Mesendoderm (in vitro differentiated cells): ENCODE data around the gene CEP63.

ENCODE experiments used
- DNase-seq: peaks from one replicate; pipeline ENCODE4 v3.0.0; 2013
- H2AK5ac ChIP-seq: 2 replicates; pipeline ENCODE4 v1.6.1; 2013; ENCODE audit warnings: low read length, inconsistent platforms
- H2BK120ac ChIP-seq: 2 replicates; pipeline ENCODE4 v1.6.1; 2013; ENCODE audit warnings: low read depth, mild to moderate bottlenecking, low read length, moderate library complexity, mixed read lengths
- H2BK15ac ChIP-seq: replicated peaks from 2 replicates; pipeline ENCODE4 v1.6.1; 2013; ENCODE audit warnings: low read depth, mild to moderate bottlenecking, moderate library complexity
- H2BK5ac ChIP-seq: 2 replicates; pipeline ENCODE4 v1.6.1; 2013; ENCODE audit warnings: low read length, inconsistent platforms
- H3K18ac ChIP-seq: 2 replicates; pipeline ENCODE4 v1.6.1; 2013; ENCODE audit warnings: mild to moderate bottlenecking, low read length, mixed read lengths
- H3K23ac ChIP-seq: one replicate; pipeline ENCODE4 v1.6.1; 2013; ENCODE audit warnings: low read length
- H3K27ac ChIP-seq: 2 replicates; pipeline ENCODE4 v1.5.1; 2013; ENCODE audit warnings: low read depth, mild to moderate bottlenecking, inconsistent platforms, low read length, moderate library complexity
- H3K27me3 ChIP-seq: 2 replicates; pipeline ENCODE4 v1.6.1; 2013; ENCODE audit warnings: low read length, control low read depth, mild to moderate bottlenecking, inconsistent platforms; ENCODE audit not compliant: insufficient read depth, poor library complexity
- H3K36me3 ChIP-seq: 2 replicates; pipeline ENCODE4 v1.6.1; 2013; ENCODE audit warnings: low read length, inconsistent platforms; ENCODE audit not compliant: control insufficient read depth, insufficient read depth
- H3K4ac ChIP-seq: one replicate; pipeline ENCODE4 v1.6.1; 2013; ENCODE audit warnings: low read depth, mild to moderate bottlenecking, low read length, moderate library complexity
- H3K4me1 ChIP-seq: 2 replicates; pipeline ENCODE4 v1.6.1; 2013; ENCODE audit warnings: low read depth, low read length, inconsistent platforms; ENCODE audit not compliant: control insufficient read depth
- H3K4me2 ChIP-seq: 2 replicates; pipeline ENCODE4 v1.6.1; 2013; ENCODE audit warnings: low read length
- H3K4me3 ChIP-seq: 2 replicates; pipeline ENCODE4 v1.5.1; 2013; ENCODE audit warnings: mild to moderate bottlenecking, low read length
- H3K56ac ChIP-seq: one replicate; pipeline ENCODE4 v1.6.1; 2013; ENCODE audit warnings: low read length
- H3K79me1 ChIP-seq: 2 replicates; pipeline ENCODE4 v1.6.1; 2013; ENCODE audit warnings: low read length, inconsistent platforms
- H3K79me2 ChIP-seq: 2 replicates; pipeline ENCODE4 v1.6.1; 2013; ENCODE audit warnings: mild to moderate bottlenecking, low read length; ENCODE audit not compliant: control insufficient read depth, insufficient read depth
- H3K9ac ChIP-seq: 2 replicates; pipeline ENCODE4 v1.6.1; 2013; ENCODE audit warnings: low read length, inconsistent platforms
- H4K5ac ChIP-seq: one replicate; pipeline ENCODE4 v1.6.1; 2013; ENCODE audit warnings: low read length
- H4K8ac ChIP-seq: one replicate; pipeline ENCODE4 v1.6.1; 2013; ENCODE audit warnings: low read depth, mild to moderate bottlenecking, control low read depth, low read length, moderate library complexity
- WGBS: extraction: QIAGEN DNeasy Blood & Tissue Kit; methylation state at CpG from one replicate; pipeline ENCODE4 v1.1.7; 2013; ENCODE audit warnings: low lambda C conversion rate, missing lambda C conversion rate; ENCODE audit not compliant: insufficient coverage; ENCODE audit errors: extremely low coverage; 5-methylcytosine and 5-hydroxymethylcytosine counted together

Gene CEP63

DNA sequence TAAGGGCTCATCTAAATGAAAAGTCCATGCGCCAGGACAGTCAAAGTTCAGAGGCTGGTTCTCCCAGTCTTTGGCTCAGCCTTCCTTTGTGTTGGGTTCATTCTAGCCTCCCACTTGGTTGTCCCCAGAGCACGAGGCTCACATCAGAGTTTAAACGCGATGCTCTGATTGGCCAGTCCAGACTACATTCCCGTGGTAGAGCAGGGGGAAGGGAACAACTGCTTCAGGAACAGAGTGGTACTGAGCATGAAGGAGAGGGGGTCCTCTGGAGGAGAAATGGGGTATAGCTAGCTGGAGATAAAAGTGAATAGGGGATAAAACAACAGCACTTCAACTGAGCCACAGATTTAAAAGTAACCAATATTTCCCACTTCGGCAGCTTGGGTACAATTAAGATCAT is 32.2 kb upstream of the CEP63 start:
- H3K18ac ChIP-seq: no peak overlapping the region
- H3K79me2 ChIP-seq: no peaks in the 10 kb centered on the region
- no peak overlapping the region for H2AK5ac ChIP-seq
- H3K4ac ChIP-seq: no peak overlapping the region
- H3K27ac ChIP-seq: no peak overlapping the region
- H3K56ac ChIP-seq: no peak overlapping the region
- H3K79me1 ChIP-seq: no peaks in the 10 kb centered on the region
- H4K5ac ChIP-seq: no peak overlapping the region
- no peak overlapping the region for H3K4me3 ChIP-seq
- H3K4me2 ChIP-seq: no peak overlapping the region
- no peak overlapping the region for H3K23ac ChIP-seq
- no peaks in the 10 kb centered on the region for H3K27me3 ChIP-seq
- H4K8ac ChIP-seq: no peak overlapping the region
- H2BK120ac ChIP-seq: no peak overlapping the region
- H3K36me3 ChIP-seq: no peaks in the 10 kb centered on the region
- H3K4me1 ChIP-seq: peaks cover 1% of the 10 kb centered on the region
- no peak overlapping the region for H2BK15ac ChIP-seq
- no peak overlapping the region for H2BK5ac ChIP-seq
- DNase-seq: peak; percentile 93
- no CpG with 5 or more reads among the region's 6 CpGs for WGBS
- H3K9ac ChIP-seq: no peak overlapping the region

DNA sequence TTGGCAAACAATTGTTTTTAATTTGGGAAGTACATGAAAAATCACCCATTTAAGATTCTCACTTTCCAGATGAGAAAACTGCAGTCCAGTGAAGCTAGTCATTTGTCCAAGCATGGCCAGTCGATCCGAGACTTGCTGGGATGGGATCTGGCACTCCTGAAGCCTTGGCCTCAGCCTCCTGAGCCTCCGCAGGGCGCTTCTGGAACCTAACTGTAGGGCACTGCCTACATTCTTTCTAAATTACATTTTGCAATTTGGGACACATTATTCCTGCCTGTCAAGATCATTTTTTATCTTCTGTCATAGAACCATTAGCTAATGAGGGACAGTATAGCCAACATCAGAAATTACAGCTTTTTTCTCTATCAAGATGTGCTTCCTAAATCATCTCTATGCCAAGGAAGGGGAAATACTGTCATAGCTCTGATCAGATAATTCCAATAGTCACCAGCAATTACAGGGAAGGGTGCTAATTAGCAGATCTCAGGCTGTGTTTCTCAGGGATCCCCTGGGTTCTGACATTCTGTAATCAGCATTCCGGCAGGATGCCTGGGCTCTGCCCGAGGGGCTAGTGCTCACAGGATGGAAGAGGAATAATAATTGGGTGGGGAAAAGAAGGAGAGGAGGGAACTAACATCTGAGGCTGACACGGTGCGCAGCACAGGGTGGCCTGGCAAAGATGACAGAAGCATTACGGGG is 28.3 kb upstream of the CEP63 start:
- no CpG with 5 or more reads among the region's 9 CpGs for WGBS
- Histone ChIP-seq H3K18ac (no peak overlapping the region), H3K79me2 (no peaks in the 10 kb centered on the region), H3K9ac (no peak overlapping the region), H3K23ac (no peak overlapping the region), H3K27me3 (no peaks in the 10 kb centered on the region), H2AK5ac (no peak overlapping the region), H3K79me1 (no peaks in the 10 kb centered on the region), H3K36me3 (no peaks in the 10 kb centered on the region), H4K8ac (no peak overlapping the region), H3K4me3 (no peak overlapping the region), H3K27ac (no peak overlapping the region), H3K4me1 (no peaks in the 10 kb centered on the region), H2BK15ac (no peak overlapping the region), H4K5ac (no peak overlapping the region), H3K56ac (no peak overlapping the region), H3K4me2 (no peak overlapping the region), H2BK5ac (no peak overlapping the region), H3K4ac (no peak overlapping the region), H2BK120ac (no peak overlapping the region)
- DNase-seq: peak; percentile 46

DNA sequence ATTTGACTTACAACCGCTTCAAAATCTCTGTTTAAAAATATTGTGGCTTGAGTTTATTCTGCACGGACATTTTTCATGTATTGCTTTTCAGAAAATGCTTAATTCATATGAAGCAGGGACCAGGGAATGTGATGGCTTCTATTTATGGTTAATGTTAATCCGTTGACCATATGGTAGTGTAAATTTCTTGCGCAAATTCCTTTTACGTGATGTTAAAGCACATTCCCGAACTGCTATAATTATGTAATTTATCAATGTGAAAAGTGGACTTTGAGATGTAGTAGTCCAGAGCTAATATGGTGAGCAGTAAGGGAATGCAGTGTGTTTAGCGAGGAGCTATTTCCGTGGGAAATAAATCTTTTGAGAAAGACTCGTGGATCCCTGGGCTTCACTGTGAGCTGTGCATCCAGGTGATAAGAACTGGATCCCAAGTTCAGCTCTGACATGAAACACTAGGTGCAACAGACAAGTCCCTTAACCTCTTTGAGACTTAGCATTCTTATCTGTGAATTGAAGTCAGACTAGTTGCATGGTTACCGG is 27.4 kb upstream of the CEP63 start:
- DNase-seq: no peak
- H3K36me3 ChIP-seq: no peaks in the 10 kb centered on the region
- no peaks in the 10 kb centered on the region for H3K79me2 ChIP-seq
- H3K9ac ChIP-seq: no peak overlapping the region
- no peak overlapping the region for H2BK15ac ChIP-seq
- H3K18ac ChIP-seq: no peak overlapping the region
- no peaks in the 10 kb centered on the region for H3K79me1 ChIP-seq
- H3K27ac ChIP-seq: no peak overlapping the region
- no peak overlapping the region for H3K56ac ChIP-seq
- no peaks in the 10 kb centered on the region for H3K4me1 ChIP-seq
- no peak overlapping the region for H3K4me3 ChIP-seq
- no peaks in the 10 kb centered on the region for H3K27me3 ChIP-seq
- H3K4me2 ChIP-seq: no peak overlapping the region
- no peak overlapping the region for H3K4ac ChIP-seq
- WGBS: no CpG with 5 or more reads among the region's 10 CpGs
- H3K23ac ChIP-seq: no peak overlapping the region
- no peak overlapping the region for H4K8ac ChIP-seq
- H2BK120ac ChIP-seq: no peak overlapping the region
- H2BK5ac ChIP-seq: no peak overlapping the region
- no peak overlapping the region for H2AK5ac ChIP-seq
- H4K5ac ChIP-seq: no peak overlapping the region

DNA sequence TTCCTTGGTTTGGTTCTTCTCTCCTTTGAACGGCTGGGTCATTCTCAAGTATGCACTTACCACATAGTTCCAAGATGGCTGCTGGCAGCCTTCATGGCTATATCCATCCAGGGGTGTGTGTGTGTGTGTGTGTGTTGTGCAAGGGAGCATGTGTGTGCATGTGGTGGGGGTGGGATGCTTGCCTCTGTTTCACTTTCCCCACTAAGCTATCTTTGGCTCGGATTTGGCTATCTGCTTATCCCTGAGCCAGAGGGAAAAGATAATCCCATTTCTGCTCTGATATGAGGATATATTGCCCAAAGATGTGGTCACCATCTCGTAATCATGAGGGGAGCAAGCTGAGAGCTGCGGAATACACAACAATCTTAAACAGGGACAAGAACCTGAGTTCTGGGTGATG is 26.3 kb upstream of the CEP63 start:
- Histone ChIP-seq H3K27ac (no peak overlapping the region), H3K56ac (no peak overlapping the region), H3K27me3 (no peaks in the 10 kb centered on the region), H2BK120ac (no peak overlapping the region), H3K79me2 (no peaks in the 10 kb centered on the region), H3K79me1 (no peaks in the 10 kb centered on the region), H3K9ac (no peak overlapping the region), H3K4me2 (no peak overlapping the region), H3K18ac (no peak overlapping the region), H4K5ac (no peak overlapping the region), H2BK15ac (no peak overlapping the region), H3K4me3 (no peak overlapping the region), H4K8ac (no peak overlapping the region), H3K4ac (no peak overlapping the region), H3K36me3 (no peaks in the 10 kb centered on the region), H3K23ac (no peak overlapping the region), H2AK5ac (no peak overlapping the region), H2BK5ac (no peak overlapping the region), H3K4me1 (no peaks in the 10 kb centered on the region)
- no peak for DNase-seq
- no CpG with 5 or more reads among the region's 4 CpGs for WGBS

DNA sequence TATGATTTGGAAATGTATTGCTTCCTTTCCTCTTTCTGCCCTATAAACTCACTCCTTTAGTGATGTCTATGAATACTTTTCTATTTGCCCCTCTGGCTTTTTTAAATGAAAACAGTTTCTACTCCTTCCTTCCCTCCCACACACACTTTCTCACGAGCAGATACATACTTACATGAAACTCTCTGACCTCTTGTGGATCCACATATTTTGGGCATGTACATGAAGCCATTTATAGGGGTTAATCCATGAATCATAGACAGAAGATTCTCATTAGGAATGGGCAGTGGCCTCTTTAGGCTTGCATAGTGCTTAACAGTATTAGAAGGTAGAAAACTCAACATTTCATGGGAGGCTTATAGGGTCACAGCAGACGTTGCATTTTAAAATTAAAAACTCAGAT is 24.9 kb upstream of the CEP63 start:
- Histone ChIP-seq H3K79me2 (no peaks in the 10 kb centered on the region), H2BK15ac (no peak overlapping the region), H3K4me3 (no peak overlapping the region), H3K36me3 (no peaks in the 10 kb centered on the region), H3K9ac (no peak overlapping the region), H4K5ac (no peak overlapping the region), H3K23ac (no peak overlapping the region), H3K56ac (no peak overlapping the region), H2BK5ac (no peak overlapping the region), H3K4me1 (no peaks in the 10 kb centered on the region), H3K27me3 (no peaks in the 10 kb centered on the region), H2BK120ac (no peak overlapping the region), H2AK5ac (no peak overlapping the region), H4K8ac (no peak overlapping the region), H3K18ac (no peak overlapping the region), H3K79me1 (no peaks in the 10 kb centered on the region), H3K4ac (no peak overlapping the region), H3K27ac (no peak overlapping the region), H3K4me2 (no peak overlapping the region)
- no CpG with 5 or more reads among the region's 2 CpGs for whole genome bisulfite sequencing
- DNase-seq: no peak
